ENCODE results near the gene PFKFB2.

GRCh38 chr1:207032528-207033017 is 20.5 kb upstream of the PFKFB2 start, which contains the start of gene C1orf116:
- TF ChIP-seq CTCF (tag by site-specific recombination; IDR thresholded peaks at IDR 0.05) (no peak), ZNF626 (tag by site-specific recombination; IDR thresholded peaks at IDR 0.05) (no peak), ZBTB1 (tag by site-specific recombination; IDR thresholded peaks at IDR 0.05) (no peak)

Measured in HEK293 (cell line).